HG03103 (cell line): ENCODE data around the gene SH3BP5.

Source experiments
- ATAC-seq: cut with Tn5 transposase; IDR thresholded peaks from one replicate; pipeline ENCODE4 v1.9.1; 2021; ENCODE audit warnings: low read depth; ENCODE audit not compliant: unreplicated experiment

The SH3BP5 gene

DNA sequence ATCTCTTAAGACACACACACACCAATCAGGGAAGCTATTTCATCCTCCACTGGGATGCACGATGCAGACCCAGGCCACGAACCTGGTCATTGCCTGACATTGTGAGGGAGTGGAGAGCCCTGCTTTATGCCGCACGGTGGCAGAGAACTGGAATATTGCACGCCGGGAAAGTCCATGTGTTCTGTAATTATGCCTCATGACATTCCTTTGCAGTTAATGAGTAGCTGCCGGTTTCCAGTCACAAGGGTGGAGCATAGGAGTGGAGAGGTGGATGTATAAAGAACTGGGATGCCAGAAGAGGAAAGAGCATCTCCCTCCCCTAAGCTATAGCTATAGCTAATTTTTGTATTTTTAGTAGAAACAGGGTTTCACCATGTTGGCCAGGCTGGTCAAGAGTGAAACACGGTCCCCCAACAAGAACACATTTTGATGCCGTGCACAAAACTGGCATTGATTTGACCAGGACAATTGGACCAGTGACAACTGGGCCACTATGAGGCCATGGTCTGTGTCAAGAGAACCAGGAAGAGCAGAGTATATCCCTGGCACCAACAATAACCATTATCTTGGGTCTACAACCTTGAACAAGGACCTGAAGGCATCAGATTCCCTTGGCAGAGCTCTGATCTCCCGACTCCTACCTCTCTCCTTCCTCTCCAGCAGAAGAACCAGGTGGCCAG is 51.4 kb downstream of the SH3BP5 start:
- no peak for ATAC-seq

DNA sequence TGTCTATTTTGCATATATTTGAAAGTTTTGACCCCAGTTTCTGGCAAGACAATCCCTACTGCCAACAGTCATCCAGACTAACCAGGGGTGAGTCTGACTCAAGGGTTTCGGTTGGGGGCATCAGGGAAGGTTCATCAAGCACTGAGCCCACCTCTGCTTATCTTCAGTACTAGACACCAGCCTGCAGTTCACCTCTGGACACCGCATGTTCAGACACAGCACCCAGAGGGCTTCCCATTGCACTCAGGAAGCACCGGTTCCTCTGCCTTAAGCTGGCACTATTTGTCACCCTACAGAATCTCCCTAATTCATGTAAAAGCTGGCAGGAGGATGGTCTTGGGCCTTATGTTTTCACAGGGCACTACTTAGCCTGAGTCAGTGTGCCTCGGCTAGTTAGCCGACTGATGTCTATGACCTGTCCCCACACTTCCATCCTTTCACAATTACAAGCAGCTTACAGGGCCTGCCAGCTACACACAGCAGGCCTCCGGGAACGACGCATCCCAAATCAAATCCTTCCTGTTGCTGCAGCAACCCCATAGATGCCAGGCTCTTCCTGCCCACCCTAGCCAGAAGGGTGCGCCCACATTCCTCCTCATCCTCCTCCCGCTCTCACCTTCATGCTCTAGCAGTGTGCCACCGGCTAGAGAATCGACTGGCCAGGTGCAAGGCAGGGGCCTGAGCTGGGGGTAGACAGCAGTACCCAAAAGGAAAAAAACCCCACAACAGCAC is 52.5 kb downstream of the SH3BP5 start:
- no peak for ATAC-seq

DNA sequence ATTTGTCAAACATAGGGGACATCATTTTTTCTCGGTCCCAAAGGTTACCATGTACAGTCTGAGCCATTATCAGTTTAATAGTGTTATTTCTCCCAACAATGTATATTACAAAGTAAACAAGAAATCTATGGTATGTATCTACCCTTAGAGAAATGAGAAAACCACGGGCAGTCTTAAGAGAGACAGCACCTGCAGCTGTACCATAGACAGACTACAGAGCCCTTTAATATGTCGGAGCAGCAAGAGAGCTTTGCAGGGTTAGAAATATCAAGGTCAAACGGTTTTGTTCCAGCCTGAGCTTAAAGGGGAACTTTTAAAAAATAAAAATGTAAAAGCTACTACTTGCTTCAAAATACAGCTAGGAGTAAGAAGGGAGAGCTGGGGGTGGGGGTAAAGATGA is 53.2 kb downstream of the SH3BP5 start:
- ATAC-seq = no peak

DNA sequence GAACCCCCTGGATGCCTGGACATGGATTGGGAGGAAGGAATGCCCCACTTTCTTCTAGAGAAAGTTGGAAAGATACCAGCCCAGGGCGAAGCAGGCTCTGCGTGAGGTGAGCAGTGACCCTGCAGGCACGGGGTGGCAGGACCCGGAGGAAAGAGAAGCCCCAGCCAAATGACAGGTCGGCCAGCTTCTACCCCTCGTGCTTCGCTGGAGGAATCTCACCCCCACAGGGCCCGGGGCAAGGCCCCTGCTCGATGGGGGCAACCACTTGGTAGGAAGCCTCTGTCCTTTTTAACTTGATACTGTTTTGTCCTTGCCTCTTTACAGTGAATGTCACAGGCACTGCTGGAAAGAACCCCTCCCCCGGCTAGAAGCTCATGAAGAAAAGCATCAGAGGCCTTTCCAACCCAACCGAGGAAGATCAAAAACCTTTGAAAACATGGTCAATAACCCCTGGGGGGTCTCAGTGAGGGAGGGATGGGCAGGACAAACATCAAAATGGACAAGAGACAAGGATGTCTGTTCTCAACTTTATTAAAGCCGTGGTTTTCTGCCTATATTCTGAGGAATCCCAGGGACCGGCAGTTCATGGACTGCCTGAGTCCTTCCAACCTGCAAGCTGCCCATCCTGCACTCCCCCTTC is 54.4 kb downstream of the SH3BP5 start:
- no peak for ATAC-seq

DNA sequence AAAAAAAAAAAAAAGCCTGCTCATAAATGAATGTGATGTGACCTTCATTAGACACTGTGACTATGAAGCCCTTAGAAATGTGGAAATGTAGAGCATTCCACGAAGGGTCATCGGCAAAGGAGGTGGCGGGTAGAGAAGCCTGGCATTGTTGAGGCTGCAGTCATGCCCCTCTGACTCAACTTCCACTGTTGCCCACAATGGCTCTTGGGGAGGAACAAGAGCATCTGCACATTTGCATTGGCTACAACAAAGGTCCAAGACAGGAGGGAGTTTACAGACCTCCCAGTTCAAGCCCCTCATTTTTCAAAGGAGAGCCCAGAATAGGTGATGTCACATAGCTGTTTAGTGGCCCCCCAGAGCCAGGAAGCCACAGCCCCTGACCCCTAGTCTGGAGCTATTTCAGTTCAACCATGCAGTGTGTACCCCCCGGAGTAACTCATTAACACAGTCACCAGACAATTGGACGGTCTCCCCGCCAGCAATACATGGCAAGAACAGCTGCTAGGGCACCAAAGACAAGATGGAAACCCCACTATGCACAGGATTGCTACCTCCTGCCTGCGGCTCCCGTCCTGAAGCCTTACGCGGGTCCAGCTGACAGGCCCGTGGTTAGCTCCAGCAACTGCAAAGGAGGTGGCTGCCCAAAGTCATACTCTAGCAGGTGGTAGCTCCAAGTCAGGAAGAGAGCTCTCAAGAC is 56.2 kb downstream of the SH3BP5 start:
- ATAC-seq = no peak

DNA sequence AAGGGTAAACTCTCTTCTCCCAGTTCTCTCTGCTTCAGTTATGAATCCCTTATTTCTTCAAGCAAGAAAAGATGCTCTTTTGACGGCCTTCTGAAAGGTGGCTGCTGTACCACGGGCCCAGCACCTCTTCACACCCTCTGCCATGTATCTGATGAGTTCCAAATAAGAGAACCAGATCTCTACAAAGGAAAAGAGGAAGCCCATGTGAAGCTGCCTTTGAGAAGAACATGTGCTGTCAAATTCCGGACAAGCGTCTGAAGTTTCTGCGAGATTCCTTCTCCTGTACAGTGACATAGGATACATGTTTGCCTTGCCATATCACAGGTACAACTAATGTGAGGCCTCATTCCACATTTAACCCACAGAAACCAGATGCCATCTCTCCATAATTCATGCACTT is 59.2 kb downstream of the SH3BP5 start:
- ATAC-seq = no peak

DNA sequence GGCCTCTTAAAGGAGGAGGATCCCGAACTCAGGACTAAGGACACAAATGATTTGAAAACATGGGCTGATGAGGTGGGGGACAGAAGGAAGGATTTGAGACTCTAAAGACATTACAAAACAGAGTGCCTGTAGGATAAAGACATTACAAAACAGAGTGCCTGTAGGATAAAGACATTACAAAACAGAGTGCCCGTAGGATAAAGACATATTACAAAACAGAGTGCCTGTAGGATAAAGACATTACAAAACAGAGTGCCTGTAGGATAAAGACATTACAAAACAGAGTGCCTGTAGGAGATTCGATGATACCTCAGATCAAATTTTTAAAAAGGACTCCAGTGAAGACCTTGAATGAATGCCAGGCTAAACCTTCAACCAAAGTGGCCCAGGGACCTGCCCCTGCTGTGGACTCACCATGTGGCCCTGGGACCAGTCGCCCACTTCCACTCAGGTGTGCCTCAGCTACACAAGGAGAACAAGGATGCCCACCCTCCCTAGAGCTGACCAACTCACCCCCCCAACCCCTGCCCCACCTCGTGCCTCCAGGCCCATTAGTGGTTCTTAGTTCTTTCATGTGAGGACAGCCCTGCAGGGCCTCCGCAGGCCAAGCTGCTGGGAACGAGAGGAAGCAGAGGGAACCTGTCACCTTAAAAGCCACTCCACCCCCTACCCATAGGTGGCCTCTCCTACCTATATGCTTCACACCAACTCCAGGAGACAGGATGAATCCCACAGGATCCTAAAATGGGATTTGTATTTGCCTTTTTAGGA is 59.8 kb downstream of the SH3BP5 start:
- no peak for ATAC-seq

DNA sequence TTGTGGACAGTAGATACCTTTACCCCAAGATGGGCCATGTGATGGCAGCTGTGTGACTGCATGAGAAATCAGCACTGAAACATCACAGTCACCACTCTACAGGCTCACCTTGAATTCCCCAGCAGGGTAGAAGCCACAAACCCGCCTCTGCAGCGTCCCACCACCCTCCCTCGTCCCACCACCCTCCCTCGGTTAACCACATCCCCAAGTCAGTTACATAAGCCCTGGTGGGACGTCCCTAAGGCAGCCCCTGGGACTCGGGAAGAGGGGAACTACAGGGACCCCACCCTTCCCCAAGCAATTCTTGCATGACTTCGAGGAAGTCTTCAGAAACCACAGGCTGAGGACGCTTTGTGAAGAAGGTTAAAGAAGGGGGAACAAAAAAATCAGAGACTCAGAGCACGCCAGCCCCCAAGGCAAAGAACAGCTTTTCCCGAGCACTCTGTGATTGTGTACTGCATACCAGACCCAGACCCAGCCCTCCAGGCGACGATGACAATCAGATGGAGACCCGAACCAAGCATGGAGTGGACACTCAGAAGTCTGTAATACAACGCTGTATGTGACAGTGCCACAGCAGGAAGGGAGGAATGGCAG is 60.5 kb downstream of the SH3BP5 start:
- peak; percentile 53 for ATAC-seq

DNA sequence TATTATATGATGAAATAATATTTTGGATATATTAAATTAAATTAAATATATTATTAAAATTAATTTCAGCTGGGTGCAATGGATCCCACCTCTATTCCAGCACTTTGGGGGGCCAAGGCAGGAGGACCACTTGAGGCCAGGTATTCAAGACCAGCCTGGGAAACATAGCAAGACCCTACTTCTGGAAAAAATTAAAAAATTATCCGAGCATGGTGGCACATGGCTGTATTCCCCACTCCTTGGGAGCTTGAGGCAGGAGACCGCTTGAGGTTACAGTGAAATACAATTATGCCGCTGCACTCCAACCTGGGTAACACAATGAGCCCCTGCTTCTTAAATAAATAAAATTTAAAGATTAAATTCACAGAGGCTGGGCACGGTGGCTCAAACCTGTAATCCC is 61.4 kb downstream of the SH3BP5 start:
- ATAC-seq = no peak

DNA sequence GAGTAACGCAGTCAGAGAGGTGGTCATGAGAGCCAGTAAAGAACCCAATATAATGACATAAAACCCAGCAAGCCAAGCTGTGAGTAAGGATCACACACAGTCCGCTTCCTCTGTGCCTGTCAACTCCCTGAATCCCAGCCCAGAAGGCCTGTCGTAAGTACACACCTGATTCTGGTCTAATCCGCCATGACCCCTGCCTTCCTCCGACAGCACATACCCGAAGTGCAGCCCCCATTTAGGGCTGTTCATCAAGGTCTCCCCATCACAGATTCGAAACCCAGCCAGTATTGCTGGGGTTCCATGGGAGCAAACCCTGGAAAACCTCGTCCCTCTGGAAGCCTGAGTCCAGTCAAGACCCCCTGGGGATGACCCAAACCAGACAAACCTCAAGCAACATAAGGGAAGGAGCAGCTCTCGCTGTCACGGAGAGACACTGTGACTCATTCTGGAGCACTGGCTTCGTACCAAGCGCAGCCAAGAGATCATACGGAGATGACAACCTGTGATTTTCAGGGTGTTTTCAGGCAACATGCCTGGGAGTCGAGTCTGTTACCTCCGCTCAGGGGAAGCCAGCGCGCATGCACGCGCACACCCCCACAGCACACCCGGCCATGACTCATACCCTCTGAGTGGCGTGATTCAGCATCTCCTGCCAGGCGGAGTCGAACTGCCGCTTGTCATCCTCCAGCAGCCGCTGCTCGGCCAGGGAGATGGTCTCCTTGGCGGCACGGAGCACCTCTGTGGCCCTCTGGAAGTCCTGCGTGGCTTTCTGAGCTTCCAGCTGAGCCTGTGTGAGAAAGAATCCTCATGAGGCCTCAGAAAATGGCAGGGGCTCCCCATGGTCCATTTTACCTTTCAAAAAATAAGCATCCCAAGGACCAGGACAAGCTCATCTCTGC is 63.0 kb downstream of the SH3BP5 start:
- ATAC-seq = peak; percentile 55

DNA sequence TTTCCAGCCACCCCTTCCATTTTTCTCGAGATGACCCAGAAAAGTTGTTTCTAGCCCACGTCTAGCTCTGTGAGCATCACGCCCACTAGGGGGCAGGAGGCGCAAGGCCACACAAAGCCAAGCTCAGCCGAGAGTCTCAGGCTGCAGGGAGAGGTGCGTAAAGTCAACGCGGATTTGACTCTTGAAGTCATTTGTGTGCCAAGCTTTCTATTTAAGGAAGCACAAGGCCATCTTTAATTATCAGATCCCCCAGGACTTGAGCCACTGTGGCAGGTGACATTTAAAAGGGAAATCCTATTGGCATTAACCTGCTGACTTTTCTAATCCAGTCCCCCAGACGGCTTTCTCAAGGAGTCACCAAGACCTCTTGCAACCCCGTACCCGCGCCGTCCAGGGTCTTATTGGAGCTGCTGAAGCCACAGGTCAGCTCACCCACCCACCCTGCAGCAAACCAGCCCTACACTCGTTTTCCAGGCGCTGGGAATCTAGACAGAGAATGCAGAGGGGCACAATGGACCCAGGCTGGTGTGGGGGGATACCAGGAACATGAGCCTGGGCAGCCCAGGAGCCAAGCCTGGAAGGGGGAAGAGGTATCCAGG is 64.3 kb downstream of the SH3BP5 start:
- no peak for ATAC-seq

DNA sequence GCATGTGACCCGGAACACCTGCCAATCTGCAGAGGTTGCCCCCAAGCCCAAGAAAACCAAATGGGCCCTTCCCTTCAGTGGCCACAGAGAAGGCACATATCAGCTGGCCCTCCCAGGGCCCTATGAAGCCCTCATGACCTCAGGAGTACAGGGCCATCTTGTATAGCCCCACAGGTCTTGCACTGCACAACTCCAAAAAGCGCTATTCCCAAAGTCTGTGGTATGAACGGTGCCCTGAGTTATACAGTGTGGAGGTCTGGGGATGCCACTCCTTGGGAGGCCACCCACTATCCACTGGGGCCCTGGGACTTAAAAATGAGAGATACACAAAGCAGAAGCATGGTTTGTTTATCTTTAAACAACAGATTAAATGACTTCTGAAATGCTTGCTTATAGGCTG is 64.9 kb downstream of the SH3BP5 start:
- ATAC-seq = no peak

DNA sequence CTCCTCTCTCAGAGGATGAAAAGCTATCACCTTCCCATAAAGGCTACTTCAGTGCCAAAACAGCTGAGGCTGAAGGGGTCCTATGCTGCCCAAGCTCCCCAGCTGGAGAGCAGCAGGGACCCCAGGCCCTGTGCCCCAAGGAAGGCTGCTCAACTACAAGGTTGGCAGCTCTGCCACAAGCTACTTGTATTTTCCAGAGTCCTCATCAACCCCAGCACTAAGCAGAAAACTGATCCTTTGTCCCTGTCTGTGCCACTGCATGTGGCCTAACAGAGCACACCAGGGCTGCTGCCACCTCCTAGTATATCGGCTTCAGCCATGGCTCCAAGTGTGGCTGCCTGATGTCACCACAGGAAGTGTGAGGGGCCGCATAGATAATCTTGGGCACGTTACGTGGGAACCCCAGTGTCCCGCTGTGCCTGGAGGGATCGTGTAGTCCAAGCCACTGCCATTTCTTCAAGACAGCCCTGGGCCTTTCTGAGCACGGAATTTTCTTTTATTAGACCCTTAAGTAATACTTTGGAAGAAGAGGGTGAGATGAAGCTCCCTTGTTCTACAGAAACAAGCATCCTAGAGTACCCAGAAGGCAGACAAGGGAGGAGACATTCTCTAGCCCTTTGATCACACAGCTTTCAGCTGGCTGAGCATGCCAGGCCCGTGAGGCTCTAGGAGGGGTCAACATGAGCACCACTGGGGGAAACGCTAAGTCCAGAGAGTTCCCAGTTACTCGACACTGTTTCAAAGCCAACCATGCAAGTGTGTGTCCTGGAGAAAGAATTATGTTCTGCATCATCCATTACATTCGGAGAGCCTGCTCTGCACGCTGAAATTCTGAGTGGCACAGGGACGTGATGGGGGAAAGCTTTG is 65.6 kb downstream of the SH3BP5 start:
- no peak for ATAC-seq

DNA sequence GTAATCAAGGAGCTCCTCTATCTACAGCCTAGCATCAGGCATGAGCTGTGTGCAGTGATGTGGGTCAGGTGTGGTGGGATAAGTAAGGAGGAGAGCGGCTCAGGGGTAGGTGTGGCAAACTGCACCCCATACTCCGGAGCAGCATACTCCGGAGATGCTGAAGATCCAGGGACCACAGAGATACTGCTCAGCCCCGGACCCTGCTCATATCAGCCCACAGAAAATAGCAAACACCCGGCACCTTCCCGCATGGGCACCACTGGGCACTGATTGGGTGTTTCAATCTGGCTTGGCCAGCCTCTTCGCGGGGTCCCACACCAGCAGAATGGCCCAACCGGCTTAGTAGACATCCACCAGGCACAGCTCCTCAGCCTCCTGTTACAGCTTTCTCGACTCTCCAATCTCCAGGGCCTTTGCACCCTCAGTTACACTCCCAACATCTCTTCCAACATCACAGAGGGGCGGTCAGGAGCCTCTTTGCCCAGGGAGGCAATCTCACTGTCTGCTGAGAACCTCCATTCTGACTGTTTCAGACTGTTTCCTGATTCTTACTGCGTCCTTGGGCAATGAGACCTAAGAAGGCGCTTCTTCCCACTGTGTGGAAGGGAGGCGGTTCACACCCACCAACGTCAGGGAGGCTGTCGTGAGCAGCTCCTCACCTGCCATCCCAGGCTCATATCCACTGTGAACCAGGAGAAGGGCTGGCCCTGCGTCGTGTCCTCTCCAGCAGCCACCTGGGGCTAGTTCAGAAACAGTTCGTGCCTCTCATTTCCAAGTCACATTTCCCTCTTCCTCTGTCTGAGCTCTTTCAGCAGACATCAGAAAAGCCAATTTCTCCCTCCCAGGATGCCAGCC is 66.5 kb downstream of the SH3BP5 start:
- no peak for ATAC-seq

DNA sequence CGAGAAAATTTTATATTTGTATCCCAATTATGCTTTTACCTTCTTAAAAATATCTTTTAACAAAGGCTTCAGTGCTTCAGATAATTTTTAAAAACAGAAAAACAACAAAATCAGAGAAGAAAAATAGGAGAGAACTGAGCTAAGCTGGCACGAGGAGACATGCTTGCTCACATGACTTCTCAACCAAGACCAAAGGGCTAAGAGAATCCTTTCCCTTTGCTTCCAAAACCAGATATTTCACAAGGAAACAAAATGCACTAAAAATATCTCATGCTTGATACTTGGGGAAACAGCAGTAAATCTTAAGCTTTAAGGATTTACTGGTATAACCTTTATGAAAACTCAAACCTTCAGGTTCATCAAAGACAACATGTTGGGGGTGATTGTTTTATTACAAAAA is 67.9 kb downstream of the SH3BP5 start:
- ATAC-seq = no peak

DNA sequence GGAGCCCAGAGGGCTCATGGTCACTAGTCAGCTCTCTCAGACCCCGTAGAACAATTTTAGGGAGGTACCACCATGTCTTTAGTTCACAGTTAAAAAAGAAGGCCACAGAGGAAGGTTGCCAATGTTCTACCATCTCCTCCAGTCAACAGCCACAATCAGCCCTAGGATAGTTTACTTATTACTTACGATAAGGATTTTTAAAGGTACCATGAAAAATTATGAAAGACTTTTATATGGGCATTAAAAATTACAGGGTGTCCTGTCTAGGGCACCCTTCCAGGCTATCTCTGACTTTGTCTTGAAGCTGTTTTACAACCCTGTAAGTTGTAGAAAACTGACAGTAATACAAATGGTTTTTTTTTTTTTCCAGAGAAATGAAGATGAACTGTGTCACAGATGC is 68.5 kb downstream of the SH3BP5 start:
- no peak for ATAC-seq

DNA sequence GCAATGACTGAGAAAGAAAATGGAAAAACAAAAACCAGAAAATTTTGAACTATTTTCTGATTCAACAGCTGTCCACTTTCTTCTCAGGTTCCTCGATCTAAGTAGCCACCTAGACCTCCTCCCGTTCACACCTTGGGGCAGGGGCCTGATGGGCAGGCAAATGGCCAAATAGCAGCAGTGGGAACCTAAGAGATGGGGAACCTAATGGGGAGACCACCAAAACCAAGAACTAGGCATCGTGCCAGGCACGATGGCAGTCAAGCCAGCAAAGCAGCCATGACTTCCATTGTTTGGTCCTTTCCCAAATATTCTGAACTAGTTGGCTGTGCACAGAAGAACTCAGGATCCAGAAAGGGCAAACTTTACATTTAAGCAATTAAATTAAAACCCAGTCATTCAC is 69.3 kb downstream of the SH3BP5 start:
- ATAC-seq = no peak
